Endothelial cell (in vitro differentiated cells): ENCODE results near the gene RIMS4. TPM values are rescaled to one million over a fixed set of nuclear protein-coding genes. Genes with fewer than 3 reads are reported as not detected.

Experiments
- DNase-seq: peaks from one replicate; pipeline ENCODE4 v3.0.0; 2021; ENCODE audit warnings: low spot score
- H3K27ac Mint-ChIP-seq: one replicate; pipeline ENCODE4 v1.8.0; 2021; ENCODE audit warnings: mixed read lengths, inconsistent platforms; ENCODE audit not compliant: unreplicated experiment
- H3K27me3 Mint-ChIP-seq: one replicate; pipeline ENCODE4 v1.8.0; 2021; ENCODE audit warnings: mild to moderate bottlenecking, moderate library complexity, mixed read lengths, inconsistent platforms; ENCODE audit not compliant: unreplicated experiment
- H3K36me3 Mint-ChIP-seq: one replicate; pipeline ENCODE4 v1.8.0; 2021; ENCODE audit warnings: mild to moderate bottlenecking, low read depth, mixed read lengths, inconsistent platforms; ENCODE audit not compliant: unreplicated experiment
- H3K4me1 Mint-ChIP-seq: one replicate; pipeline ENCODE4 v1.8.0; 2021; ENCODE audit warnings: mild to moderate bottlenecking, mixed read lengths, inconsistent platforms; ENCODE audit not compliant: unreplicated experiment
- H3K4me3 Mint-ChIP-seq: one replicate; pipeline ENCODE4 v1.8.0; 2021; ENCODE audit warnings: mild to moderate bottlenecking, mixed read lengths, inconsistent platforms; ENCODE audit not compliant: unreplicated experiment
- H3K9me3 Mint-ChIP-seq: one replicate; pipeline ENCODE4 v1.8.0; 2021; ENCODE audit warnings: mixed read lengths, inconsistent platforms; ENCODE audit not compliant: unreplicated experiment
- total RNA-seq: library from RNA; stranded (reverse); fragmentation: NEBNext Ultra II Directional; extraction: Animal tissue kit (Norgen Biotek cat#: 25700); gene quantifications from one replicate; pipeline ENCODE4 v1.2.1, GENCODE V29; 2021; ENCODE audit not compliant: unreplicated experiment
- TF ChIP-seq, protein P1 (sequence below): fragments of 200-600 bp; sonication (generic); IDR thresholded peaks from one replicate; pipeline ENCODE4 v1.5.0; 2021; ENCODE audit warnings: antibody characterized with exemption; ENCODE audit not compliant: unreplicated experiment

The RIMS4 gene
- total RNA-seq, 1 donor from 2014 or later, result 0.10 TPM

DNA sequence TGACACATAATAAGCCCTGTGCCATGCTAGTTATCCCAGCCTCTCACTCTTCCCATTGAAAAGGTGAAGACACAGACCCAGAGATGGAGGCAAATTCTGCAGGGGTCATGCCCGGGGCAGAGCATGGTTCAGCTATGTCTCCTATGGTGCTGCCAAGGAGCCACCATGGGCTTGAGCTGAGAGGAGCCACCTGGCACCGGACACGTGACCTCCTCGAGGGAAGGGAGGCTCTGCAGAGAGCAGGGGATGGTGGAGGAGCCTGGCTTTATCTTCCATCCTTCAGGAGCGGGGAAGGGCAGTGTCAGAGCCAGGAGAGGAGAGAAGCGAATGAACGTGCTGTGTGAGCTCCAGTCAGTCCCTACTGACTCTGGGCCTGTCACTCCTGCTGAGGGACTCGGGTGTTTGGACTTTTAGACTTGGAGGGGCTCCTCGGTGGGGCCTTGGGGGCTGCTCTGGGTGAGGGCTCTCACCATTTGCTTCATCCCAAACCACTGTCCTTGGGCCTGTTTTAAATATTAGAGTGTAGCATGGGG, 106.3 kb downstream of the RIMS4 start:
- H3K9me3 Mint-ChIP-seq, result no peaks in the 10 kb centered on the region
- H3K27ac Mint-ChIP-seq, result no peak overlapping the region
- no peak for DNase-seq

DNA sequence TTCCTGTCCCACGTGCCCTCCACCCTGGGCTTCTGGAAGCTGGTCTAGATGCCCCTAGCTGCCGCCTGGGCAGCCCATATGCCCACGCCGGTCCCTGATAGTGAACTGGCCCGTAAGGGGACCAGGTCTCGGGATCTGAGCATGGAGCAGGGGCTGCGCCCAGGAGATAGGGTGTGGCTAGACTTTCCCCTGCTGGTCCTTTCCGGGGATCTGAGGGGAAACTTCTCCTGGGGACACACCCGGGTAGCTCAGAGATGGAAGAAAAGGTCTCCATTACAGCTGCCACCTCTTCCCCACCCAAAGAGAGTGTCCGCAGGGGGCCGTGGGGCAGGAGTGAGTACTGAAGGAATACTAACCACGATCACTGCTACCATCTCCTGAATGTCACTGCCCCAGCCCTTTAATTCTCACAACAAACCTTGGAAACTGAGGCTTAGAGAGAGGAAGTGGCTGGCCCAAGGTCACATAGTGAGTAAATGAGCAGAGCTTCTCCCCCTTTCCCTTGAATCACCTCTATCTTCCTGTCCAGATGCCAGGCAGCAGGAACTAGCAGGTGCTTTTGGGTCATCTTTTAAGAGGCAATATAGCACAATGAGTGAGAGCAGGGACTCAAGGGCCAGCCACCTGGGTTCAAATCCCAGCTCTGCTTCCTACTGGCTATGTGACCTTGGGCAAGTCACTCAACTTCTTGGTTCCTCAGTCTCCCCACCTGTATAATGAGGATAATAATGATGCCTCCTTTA, 107.0 kb downstream of the RIMS4 start:
- Mint-ChIP-seq H3K9me3 (no peaks in the 10 kb centered on the region), H3K36me3 (peaks cover 6% of the 10 kb centered on the region), H3K4me1 (no peaks in the 10 kb centered on the region), H3K27me3 (no peaks in the 10 kb centered on the region), H3K27ac (no peak overlapping the region), H3K4me3 (no peak overlapping the region)
- DNase-seq, result no peak
- TF ChIP-seq, protein P1, sequence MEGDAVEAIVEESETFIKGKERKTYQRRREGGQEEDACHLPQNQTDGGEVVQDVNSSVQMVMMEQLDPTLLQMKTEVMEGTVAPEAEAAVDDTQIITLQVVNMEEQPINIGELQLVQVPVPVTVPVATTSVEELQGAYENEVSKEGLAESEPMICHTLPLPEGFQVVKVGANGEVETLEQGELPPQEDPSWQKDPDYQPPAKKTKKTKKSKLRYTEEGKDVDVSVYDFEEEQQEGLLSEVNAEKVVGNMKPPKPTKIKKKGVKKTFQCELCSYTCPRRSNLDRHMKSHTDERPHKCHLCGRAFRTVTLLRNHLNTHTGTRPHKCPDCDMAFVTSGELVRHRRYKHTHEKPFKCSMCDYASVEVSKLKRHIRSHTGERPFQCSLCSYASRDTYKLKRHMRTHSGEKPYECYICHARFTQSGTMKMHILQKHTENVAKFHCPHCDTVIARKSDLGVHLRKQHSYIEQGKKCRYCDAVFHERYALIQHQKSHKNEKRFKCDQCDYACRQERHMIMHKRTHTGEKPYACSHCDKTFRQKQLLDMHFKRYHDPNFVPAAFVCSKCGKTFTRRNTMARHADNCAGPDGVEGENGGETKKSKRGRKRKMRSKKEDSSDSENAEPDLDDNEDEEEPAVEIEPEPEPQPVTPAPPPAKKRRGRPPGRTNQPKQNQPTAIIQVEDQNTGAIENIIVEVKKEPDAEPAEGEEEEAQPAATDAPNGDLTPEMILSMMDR, result no peak

More for the DNA sequence above, 106.3 kb downstream of the RIMS4 start:
- TF ChIP-seq, protein P1, result no peak
- Mint-ChIP-seq H3K4me1 (no peaks in the 10 kb centered on the region), H3K36me3 (peaks cover 6% of the 10 kb centered on the region), H3K27me3 (no peaks in the 10 kb centered on the region), H3K4me3 (no peak overlapping the region)

DNA sequence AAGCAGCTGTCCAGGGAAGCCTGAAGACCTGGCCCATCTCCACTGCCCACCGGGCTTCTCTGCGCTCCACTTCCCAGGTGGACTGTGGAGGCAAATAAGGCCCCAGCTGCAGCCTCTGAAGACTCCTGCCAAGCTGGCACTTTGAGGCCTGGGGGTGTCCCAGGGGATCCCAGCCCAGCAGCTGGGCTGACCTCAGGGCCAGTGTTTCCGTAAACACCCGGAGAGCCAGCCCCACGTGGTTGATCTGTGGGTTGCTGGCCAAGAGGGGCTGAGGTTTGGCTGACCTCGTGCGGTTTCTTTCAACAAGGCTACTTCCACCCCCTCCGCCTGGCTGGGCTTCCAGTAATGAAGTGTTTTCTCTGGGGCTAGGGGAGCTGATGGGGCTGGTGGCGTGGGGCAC, 107.6 kb downstream of the RIMS4 start:
- Mint-ChIP-seq H3K4me1 (no peaks in the 10 kb centered on the region), H3K4me3 (no peak overlapping the region), H3K27me3 (no peaks in the 10 kb centered on the region), H3K27ac (no peak overlapping the region), H3K36me3 (peaks cover 6% of the 10 kb centered on the region), H3K9me3 (no peaks in the 10 kb centered on the region)
- DNase-seq, result no peak
- TF ChIP-seq, protein P1, result no peak

DNA sequence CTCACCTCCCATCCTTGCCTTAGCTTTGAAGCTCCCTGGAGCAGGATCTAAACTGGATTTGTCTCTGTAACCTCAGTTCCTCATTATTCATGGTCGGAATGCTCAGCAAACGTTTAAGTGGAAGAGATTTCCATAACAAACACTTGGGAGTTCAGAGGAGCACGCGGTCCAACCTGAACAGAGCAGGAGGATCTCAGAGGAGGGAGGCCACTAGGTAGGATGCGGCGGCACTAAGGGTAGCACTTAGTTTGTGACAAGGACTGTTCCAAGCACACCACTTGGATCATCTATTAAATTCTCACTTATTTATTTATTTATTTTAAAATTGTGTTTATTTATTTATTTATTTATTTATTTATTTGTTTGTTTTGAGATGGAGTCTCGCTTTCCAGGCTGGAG, 108.5 kb downstream of the RIMS4 start:
- Mint-ChIP-seq H3K27ac (no peak overlapping the region), H3K27me3 (no peaks in the 10 kb centered on the region), H3K4me3 (no peak overlapping the region), H3K36me3 (peaks cover 6% of the 10 kb centered on the region), H3K4me1 (no peaks in the 10 kb centered on the region), H3K9me3 (no peaks in the 10 kb centered on the region)
- no peak for DNase-seq
- TF ChIP-seq, protein P1, result no peak

Other genes with a start within 250 kb of the RIMS4 start
- gene PKIG, start 228.0 kb downstream of the RIMS4 start, total RNA-seq, result 184 TPM
- 137 TPM for gene ADA, start 158.8 kb downstream of the RIMS4 start, total RNA-seq
- gene CCN5, start 95.2 kb downstream of the RIMS4 start, total RNA-seq, result not detected
- gene KCNK15, start 64.7 kb downstream of the RIMS4 start, total RNA-seq, result not detected
- 183 TPM for gene YWHAB, start 75.2 kb upstream of the RIMS4 start, total RNA-seq
- 17.3 TPM for gene PABPC1L, start 99.5 kb upstream of the RIMS4 start, total RNA-seq
- 46.2 TPM for gene TOMM34, start 149.9 kb upstream of the RIMS4 start, total RNA-seq
- 34.1 TPM for gene STK4, start 156.0 kb upstream of the RIMS4 start, total RNA-seq